Neutrophil (primary cell): ENCODE results near the gene ACTR5.

Experiments
- H3K27ac ChIP-seq: fragments of 200-600 bp; sonication (generic); 2 replicates; pipeline ENCODE4 v1.5.1; 2016; ENCODE audit warnings: mild to moderate bottlenecking, moderate library complexity
- H3K27me3 ChIP-seq: fragments of 200-600 bp; sonication (generic); 2 replicates; pipeline ENCODE4 v1.6.0; 2016; ENCODE audit warnings: mild to moderate bottlenecking
- H3K36me3 ChIP-seq: fragments of 200-600 bp; sonication (generic); 2 replicates; pipeline ENCODE4 v1.5.1; 2017
- H3K4me1 ChIP-seq, 2 experiments: fragments of 200-600 bp in 1 of 2; sonication (generic) in 1 of 2; 1 replicate in 1 of 2; 2 replicates in 1 of 2; pipeline versions ENCODE4 v1.5.1 to v1.6.1; 2013 to 2016; ENCODE audit warnings: low read depth in 1 of 2, low read length in 1 of 2, mild to moderate bottlenecking in 1 of 2, moderate library complexity in 1 of 2; ENCODE audit not compliant: control insufficient read depth in 1 of 2, insufficient read depth in 1 of 2
- H3K4me3 ChIP-seq, 2 experiments: fragments of 200-600 bp in 1 of 2; sonication (generic) in 1 of 2; 1 replicate in 1 of 2; 2 replicates in 1 of 2; pipeline ENCODE4 v1.5.1; 2013 to 2016; ENCODE audit warnings: low read depth in 1 of 2, low read length in 1 of 2, mild to moderate bottlenecking in 1 of 2, moderate library complexity in 1 of 2
- H3K9me3 ChIP-seq: fragments of 200-600 bp; sonication (generic); 2 replicates; pipeline ENCODE4 v1.5.1; 2016
- TF ChIP-seq, protein P1 (sequence below): fragments of 200-600 bp; sonication (generic); IDR thresholded peaks from 2 replicates; pipeline ENCODE4 v1.5.1; 2016; ENCODE audit warnings: antibody characterized with exemption

Gene ACTR5

DNA sequence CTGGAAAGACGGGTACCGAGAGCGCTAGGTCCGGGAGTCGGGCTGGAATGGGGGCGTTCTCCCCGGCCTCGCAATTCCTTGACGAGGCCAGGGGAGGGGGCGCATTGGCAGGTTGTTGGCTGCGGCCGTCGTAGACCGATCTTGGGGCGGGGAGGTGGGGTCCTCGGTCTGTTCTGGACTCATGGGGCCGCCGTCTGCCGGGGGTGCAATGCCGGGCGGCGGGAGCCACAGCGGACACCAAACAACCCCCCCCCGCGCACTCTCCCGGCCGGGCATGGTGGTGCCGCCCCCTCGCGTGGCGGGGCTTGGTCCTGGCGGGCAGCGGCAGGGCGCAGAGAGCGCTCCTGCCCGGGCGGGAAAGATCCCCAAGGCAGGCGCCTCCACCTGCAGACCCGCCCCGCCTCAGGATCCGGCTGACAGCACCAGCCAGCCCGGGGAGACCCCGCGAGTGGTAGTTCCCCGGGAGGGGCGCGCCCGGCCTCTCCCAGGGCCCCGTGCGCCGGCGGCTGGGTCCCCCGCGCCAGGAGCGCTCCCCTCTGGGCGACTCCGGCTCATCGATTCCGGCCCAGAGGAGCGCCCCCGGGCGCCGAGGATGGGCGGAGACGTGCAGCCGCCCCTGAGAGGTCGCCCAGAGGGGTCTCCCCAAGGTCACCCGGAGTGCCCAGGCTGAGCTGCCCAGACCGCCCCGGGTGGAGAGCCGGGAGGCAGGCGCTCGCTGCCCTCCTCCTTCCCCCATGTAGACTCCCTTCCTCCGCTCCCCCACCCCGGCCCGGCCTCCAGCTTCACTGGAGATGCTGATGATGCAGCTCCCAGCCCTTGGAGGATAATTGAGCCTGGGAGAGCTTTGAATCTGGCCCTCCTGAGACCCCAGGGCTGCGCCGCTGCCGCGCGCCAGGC, 57.9 kb downstream of the ACTR5 start:
- peaks cover 66% of the 10 kb centered on the region for H3K27me3 ChIP-seq
- no peak overlapping the region for H3K27ac ChIP-seq
- peak overlapping the region; percentile 37 to 39 for H3K4me3 ChIP-seq
- H3K36me3 ChIP-seq, result no peaks in the 10 kb centered on the region
- no peaks in the 10 kb centered on the region for H3K9me3 ChIP-seq
- TF ChIP-seq, protein P1, sequence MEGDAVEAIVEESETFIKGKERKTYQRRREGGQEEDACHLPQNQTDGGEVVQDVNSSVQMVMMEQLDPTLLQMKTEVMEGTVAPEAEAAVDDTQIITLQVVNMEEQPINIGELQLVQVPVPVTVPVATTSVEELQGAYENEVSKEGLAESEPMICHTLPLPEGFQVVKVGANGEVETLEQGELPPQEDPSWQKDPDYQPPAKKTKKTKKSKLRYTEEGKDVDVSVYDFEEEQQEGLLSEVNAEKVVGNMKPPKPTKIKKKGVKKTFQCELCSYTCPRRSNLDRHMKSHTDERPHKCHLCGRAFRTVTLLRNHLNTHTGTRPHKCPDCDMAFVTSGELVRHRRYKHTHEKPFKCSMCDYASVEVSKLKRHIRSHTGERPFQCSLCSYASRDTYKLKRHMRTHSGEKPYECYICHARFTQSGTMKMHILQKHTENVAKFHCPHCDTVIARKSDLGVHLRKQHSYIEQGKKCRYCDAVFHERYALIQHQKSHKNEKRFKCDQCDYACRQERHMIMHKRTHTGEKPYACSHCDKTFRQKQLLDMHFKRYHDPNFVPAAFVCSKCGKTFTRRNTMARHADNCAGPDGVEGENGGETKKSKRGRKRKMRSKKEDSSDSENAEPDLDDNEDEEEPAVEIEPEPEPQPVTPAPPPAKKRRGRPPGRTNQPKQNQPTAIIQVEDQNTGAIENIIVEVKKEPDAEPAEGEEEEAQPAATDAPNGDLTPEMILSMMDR, result no peak
- H3K4me1 ChIP-seq, result peaks cover 16 to 25% of the 10 kb centered on the region in 2 experiments

DNA sequence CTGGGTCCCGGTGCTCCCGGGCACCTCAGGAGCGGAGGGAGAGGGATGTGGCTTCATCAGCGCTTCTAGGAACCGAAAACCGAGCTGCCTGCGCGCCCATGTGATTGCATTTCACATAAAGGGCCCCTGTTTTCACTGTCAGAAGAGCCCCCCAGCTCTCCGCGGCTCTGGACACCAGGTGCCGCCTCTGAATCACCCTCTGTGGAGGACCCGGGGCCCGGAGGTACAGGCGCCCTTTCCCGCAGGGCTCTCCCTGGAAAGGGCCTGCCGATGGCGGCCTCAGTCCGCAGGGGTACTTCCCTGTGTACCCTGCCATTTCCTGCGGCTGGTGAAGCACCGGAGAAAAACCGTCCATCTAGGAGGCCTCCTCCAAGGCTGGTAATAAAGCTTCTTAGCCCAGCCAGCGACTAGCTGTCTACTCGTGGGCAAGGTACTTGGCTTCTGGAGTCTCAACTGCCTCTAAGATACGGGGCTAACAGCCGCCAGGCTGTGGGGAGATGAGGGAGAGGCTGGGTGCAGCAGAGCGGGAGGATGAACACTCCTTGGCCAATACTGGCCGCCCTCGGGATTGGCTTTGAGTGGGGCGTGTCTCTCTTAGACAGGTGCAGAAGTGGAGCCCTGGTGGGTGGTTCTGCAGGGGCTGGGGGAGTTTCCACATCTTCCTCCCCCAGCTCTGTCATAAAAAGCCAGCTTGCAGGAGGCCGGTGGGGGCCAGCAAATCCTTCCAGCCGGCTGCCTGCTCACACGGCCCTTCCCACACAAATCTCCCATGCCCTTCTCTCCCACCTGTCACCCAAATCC, 58.8 kb downstream of the ACTR5 start:
- TF ChIP-seq, protein P1, result no peak
- Histone ChIP-seq H3K4me1 (peaks cover 21 to 33% of the 10 kb centered on the region in 2 experiments), H3K27me3 (peaks cover 66% of the 10 kb centered on the region), H3K36me3 (no peaks in the 10 kb centered on the region), H3K9me3 (no peaks in the 10 kb centered on the region), H3K4me3 (no peak overlapping the region), H3K27ac (no peak overlapping the region)

DNA sequence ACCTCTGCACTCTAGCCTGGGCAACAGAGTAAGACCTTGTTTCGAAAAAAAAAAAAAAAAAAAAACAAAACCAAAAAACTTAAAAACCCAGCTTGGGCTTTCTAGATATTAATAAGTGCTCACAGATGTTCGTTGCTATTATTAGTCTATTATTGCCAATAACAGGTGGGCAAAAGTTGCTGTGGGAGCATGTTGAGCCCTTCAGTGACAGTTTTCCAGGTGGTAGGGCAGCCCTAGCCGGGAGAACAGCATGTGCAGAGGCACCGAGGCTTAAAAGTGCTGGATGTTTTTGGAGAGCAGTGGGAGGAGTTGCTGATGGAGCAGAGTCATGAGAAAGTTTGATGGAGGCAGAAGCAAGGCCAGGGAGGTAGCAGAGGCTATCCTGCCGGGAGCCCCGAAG, 61.7 kb downstream of the ACTR5 start:
- Histone ChIP-seq H3K9me3 (no peaks in the 10 kb centered on the region), H3K27me3 (peaks cover 50% of the 10 kb centered on the region), H3K4me1 (peaks cover 20 to 33% of the 10 kb centered on the region in 2 experiments), H3K27ac (no peak overlapping the region), H3K4me3 (no peak overlapping the region), H3K36me3 (no peaks in the 10 kb centered on the region)
- TF ChIP-seq, protein P1, result no peak

GRCh38 chr20:38810926-38811630, 62.8 kb downstream of the ACTR5 start:
- Histone ChIP-seq H3K9me3 (no peaks in the 10 kb centered on the region), H3K27ac (no peak overlapping the region), H3K4me1 (peaks cover 8 to 22% of the 10 kb centered on the region in 2 experiments), H3K27me3 (peaks cover 39% of the 10 kb centered on the region), H3K4me3 (no peak overlapping the region), H3K36me3 (no peaks in the 10 kb centered on the region)
- TF ChIP-seq, protein P1, result no peak

- Histone ChIP-seq H3K36me3 (no peaks in the 10 kb centered on the region), H3K27me3 (peaks cover 32% of the 10 kb centered on the region), H3K4me1 (peaks cover 8 to 15% of the 10 kb centered on the region in 2 experiments), H3K4me3 (no peak overlapping the region), H3K9me3 (no peaks in the 10 kb centered on the region), H3K27ac (no peak overlapping the region)
- TF ChIP-seq, protein P1, result no peak
Measured at GRCh38 chr20:38811769-38812168, 63.5 kb downstream of the ACTR5 start.
